Raji (cell line): ENCODE results near the gene GABPB1.

Experiments
- POLR2A ChIP-seq: IDR thresholded peaks from 2 replicates; pipeline ENCODE4 v1.6.1; 2011; ENCODE audit warnings: low read depth, low read length, control low read depth; ENCODE audit not compliant: insufficient read depth

Gene GABPB1

DNA sequence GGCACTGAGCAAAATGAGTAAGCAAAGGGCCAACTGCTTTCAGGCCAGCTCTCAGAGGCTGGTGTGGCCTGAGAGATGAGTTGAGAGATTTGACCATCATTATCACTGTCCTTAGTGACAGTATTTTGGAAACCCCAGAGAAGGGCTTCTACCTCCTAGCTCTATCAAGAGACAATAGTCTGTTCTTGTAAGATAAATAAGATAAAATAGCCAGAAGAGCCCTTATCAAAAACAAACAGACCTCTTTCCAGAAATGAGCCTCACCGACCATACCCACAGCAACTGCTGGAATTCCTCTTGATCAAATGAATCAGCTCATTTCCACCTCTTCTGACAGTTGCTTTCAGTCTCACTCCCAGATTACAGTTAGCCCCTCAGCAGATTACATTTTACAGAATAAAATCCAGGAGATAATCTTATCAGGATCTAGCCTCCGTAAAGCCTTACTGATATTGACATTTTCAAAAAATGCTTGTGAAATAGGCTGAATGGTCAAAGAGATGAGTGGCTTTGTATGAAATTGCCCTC lies 94.0 kb downstream of the GABPB1 start:
- no peak for TF ChIP-seq POLR2A

DNA sequence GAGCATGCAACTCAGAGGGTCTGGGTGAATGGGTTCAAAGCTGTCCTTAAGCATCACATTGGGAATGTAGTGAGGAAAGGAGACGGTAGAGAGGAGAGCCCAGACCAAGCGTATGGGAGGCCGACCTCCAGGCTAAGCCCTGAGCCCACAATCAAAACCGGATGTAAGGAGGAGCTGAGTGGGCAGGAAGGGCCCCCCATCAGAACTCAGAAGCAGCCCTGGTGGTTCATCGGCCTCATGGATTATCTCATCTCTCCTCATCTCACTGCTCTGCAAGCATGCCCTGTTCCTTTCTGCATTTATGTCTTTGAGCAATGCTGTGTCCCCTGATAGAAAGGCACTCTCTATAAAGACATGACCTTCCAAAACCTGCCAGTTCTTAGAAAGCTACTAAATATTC lies 95.7 kb downstream of the GABPB1 start:
- TF ChIP-seq POLR2A, result no peak

- no peak for TF ChIP-seq POLR2A
These were observed 97.1 kb downstream of the GABPB1 start for GRCh38 chr15:50257924-50258323.

DNA sequence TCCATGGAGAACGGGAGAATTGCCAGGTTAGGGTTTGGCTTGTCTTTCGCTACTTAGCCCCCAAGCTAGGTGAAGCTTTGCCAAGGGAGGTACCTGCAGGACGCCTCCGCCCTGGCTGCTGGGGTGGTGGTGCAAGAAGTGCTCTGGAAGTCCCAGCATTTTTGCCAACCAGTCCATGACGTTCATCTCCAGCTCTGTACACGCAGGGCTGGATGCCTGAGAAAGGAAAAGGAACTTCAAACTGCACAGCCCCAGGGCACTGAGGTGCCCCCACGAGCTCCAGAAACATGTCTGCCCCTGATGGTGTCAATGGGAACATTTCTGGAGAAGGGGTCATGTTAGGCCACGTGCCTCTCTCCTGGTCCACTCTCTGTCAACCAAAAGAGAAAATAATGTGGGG lies 97.7 kb downstream of the GABPB1 start:
- TF ChIP-seq POLR2A, result no peak

GRCh38 chr15:50256188-50257041 lies 98.6 kb downstream of the GABPB1 start:
- TF ChIP-seq POLR2A, result no peak

- no peak for TF ChIP-seq POLR2A
These were observed 102.4 kb downstream of the GABPB1 start for GRCh38 chr15:50252556-50252955.

DNA sequence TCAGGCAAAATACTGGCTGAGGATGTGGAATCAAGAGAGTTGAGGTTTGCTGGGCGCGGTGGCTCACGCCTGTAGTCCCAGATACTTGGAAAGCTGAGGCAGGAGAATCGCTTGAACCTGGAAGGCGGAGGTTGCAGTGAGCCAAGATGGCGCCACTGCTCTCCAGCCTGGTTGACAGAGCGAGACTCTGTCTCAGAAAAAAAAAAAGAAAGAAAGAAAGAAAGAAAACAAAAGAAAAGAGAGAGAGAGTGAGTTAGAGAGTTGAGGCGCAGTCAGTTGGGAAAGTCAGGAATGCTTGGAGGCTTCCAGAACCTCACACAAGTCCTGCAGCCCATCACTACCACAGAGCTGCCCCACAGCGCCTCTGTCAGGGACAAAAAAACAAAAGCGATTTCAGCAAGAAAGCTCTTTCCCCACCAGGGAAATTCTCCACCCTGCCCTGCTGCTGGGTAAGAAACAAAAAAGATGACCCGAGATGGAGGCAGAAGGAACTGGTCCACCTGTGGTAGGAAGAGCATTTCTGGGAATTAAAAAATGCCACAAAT lies 103.3 kb downstream of the GABPB1 start:
- TF ChIP-seq POLR2A, result no peak

DNA sequence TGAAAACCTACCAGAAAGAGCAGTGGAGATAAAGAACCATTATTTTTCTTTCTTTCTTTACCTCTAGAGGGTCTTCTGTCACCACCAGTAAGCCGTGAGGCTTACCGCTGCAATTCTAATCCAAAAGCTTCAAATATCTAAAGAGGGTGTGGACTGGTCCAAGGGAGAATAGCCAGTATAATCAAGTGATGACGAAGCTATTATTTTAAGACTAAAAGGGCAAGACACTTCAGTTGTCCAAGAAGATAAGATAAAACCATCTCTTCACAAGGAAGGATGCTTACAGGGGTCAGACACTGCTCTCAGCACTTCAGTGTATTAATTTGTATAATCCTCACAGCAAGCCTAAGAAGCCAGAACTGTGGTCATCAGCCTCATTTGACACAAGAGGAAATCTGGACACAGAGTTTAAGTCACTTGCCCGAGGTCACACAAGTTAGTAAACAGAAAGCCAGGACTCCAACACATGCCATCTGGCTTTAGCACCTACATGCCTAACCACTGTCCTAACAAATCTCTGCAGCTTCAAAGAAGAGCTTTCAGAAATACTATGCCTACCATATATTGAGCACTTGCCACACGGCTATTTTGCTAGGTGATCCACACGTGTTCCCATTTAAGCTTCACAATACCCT lies 104.1 kb downstream of the GABPB1 start:
- no peak for TF ChIP-seq POLR2A

GRCh38 chr15:50249704-50250103 lies 105.3 kb downstream of the GABPB1 start:
- no peak for TF ChIP-seq POLR2A

- no peak for TF ChIP-seq POLR2A
These were observed 105.9 kb downstream of the GABPB1 start for GRCh38 chr15:50248994-50249582.

DNA sequence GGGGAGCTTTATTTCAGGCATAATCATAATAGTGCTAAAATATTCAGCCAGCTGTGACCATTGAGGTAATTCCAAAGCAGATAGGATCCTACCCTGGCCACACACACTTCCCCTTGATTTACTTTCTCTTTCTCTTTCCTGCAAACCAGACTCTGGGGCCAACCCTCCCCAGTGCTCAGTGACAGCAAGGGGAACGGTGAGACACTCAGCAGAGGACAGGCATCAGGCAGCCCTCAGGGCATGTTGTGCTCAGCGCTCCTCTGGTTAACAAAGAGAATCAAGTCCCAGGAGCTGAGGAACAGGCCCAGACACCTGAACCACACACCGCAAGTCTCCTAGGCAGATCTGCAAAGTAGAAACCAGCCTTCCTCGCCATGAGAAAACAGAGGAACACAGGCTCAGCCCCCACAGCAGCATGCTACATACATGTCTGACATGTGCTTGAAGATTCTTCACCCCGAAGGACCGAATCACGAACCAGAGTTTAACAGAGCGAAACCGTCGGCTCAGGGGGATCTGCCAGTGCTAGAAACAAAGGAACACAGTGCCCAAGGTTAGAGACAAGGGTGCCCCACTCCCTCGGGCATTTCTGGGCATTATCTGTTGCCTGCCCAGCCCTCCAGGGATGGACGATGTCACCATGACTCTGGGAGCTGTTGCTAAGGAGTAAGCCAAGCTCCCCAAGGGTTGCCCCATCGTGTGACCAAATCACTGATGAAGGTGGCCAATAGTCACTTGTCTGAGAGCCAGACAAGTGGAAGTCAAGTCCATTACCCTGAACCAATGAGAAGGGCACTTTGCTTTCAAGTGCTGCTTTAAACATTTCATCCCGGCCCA lies 107.0 kb downstream of the GABPB1 start:
- TF ChIP-seq POLR2A, result no peak

- no peak for TF ChIP-seq POLR2A
These were observed 108.4 kb downstream of the GABPB1 start for GRCh38 chr15:50246631-50247030.

GRCh38 chr15:50244959-50245624 lies 109.9 kb downstream of the GABPB1 start:
- TF ChIP-seq POLR2A, result no peak

- no peak for TF ChIP-seq POLR2A
These were observed 110.8 kb downstream of the GABPB1 start for GRCh38 chr15:50244153-50244552.
